Stimulated activated CD8-positive, alpha-beta memory T cell treated with anti-CD3 and anti-CD28 coated beads, Interleukin-4, amount 100 ng/mL, for 48 hours (primary cell): ENCODE measurements around the gene PCDHGC5.

Experiments used
- DNase-seq: peaks from one replicate; pipeline ENCODE4 v3.0.0-alpha.2; 2020

The PCDHGC5 gene

DNA sequence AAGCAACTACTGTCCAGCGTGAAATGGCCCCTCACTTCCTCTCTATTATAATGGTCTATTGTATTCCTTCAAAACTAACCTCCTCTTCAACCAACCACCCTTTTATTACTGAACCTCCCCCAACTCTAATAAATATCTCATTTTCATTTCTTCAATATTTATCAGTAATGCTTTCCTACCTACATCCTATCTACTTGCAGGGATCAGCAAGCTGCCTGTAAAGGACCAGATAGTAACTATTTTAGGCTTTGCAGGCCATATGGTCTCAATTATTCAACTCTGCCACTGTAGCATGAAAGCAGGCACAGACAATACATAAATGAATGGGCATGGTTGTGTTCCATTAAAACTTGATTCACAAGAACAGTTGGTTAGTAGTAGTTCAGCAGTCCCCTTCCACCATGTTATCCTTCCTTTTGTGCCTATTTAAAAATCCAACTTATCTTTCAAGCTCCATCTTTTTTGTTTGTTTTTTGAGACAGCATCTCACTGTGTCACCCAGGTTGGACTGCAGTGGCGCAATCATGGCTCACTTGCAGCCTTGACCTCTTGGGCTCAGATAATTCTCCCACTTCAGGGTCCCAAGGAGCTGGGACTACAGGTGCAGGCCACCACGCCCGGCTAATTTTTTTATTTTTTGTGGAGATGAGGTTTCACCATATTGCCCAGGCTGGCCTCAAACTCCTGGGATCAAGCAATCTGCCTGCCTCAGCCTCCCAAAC is 45.8 kb downstream of the PCDHGC5 start:
- DNase-seq: no peak
